MM.1S (cell line): ENCODE results near the gene GCN1.

Experiments
- CTCF ChIP-seq: fragments of 300-600 bp; sonication (generic); IDR thresholded peaks from 2 replicates; pipeline ENCODE4 v1.5.1; 2016; ENCODE audit warnings: antibody characterized with exemption, low read length, mixed read lengths
- EZH2 ChIP-seq: fragments of 300-600 bp; sonication (generic); optimal IDR thresholded peaks from 2 replicates; pipeline ENCODE3; 2017; ENCODE audit warnings: low read depth, mild to moderate bottlenecking, antibody characterized with exemption, low read length, mixed read lengths

- TF ChIP-seq CTCF (no peak), EZH2 (no peak)
Measured at GRCh38 chr12:120194534-120195395, at the start of gene GCN1.
